ENCODE measurements around the gene FREM1. TPM values are rescaled to one million over a fixed set of nuclear protein-coding genes. Genes with fewer than 3 reads are reported as not detected.

Gene FREM1
- total and polyA plus RNA-seq, 2 of the 4 experiments (the other 2 are of a cell fraction) = under 0.01 TPM; not detected in 1

DNA sequence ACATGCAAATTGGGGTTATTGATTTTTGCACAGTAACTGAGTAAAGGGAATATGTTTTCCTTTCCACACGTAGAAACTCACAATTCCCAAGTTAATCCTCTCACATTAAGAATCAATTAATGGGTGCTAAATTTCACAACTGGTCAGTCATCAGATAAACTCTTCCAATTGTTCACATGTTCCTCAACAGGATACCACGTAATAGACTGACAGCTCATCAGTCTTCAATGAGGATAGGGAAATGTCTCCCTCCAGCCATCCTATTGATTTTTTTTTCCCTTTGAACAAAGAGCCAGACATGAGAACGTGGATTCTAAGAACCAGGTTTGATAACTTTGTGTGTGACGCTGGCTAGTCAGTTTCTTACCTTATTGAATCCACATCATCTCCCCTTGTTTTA lies 186.9 kb downstream of the FREM1 start:
- no TSS peak for BruUV-seq (replicated peaks)
- Histone ChIP-seq H3K27ac (ENCODE audit: insufficient read depth, low read length) (no peak overlapping the region), H2BK20ac (ENCODE audit: low read depth, low read length) (no peak overlapping the region), H2AFZ (replicated peaks; ENCODE audit: low read length, poor library complexity) (no peak overlapping the region), H3K27me3 (ENCODE audit: control insufficient read depth, insufficient read depth, low read length) (peaks cover 2% of the 10 kb centered on the region; the same call in 1 of the 2 replicates), H3K9me3 (ENCODE audit: control insufficient read depth, insufficient read depth, low read length) (no peaks in the 10 kb centered on the region), H2AK5ac (ENCODE audit: low read depth, low read length) (no peak overlapping the region), H3K79me1 (ENCODE audit: low read depth in 1 of 2, low read length in 2 of 2) (no peaks in the 10 kb centered on the region), H3K4me3 (ENCODE audit: insufficient read depth, low read depth, low read length) (no peak overlapping the region), H2BK120ac (ENCODE audit: low read depth, low read length) (no peak overlapping the region), H4K8ac (ENCODE audit: low read depth in 2 of 2, low read length in 2 of 2) (no peak overlapping the region), H3K23ac (ENCODE audit: low read depth, low read length) (no peak overlapping the region), H3K36me3 (ENCODE audit: control insufficient read depth, insufficient read depth, low read length) (no peaks in the 10 kb centered on the region), H3K14ac (replicated peaks; ENCODE audit: low read depth, low read length) (no peak overlapping the region), H3K4ac (ENCODE audit: low read depth, low read length) (no peak overlapping the region), H2AK9ac (replicated peaks; ENCODE audit: low read depth, low read length, poor library complexity) (no peak overlapping the region), H4K20me1 (ENCODE audit: insufficient read depth, low read length) (no peaks in the 10 kb centered on the region), H4K5ac (ENCODE audit: low read depth, low read length) (no peak overlapping the region), H4K91ac (ENCODE audit: insufficient read depth, low read depth, low read length) (no peak overlapping the region), H3K9ac (ENCODE audit: low read depth, low read length) (no peak overlapping the region), H3K4me1 (ENCODE audit: control insufficient read depth, insufficient read depth, low read length) (no peaks in the 10 kb centered on the region), H3K4me2 (ENCODE audit: low read depth, low read length) (no peak overlapping the region), H3K9me1 (ENCODE audit: insufficient read depth, low read length) (no peaks in the 10 kb centered on the region), H2BK15ac (ENCODE audit: low read depth, low read length) (no peak overlapping the region), H3K18ac (ENCODE audit: low read depth, low read length) (no peak overlapping the region), H2BK5ac (ENCODE audit: low read depth, low read length, poor library complexity, severe bottlenecking) (no peak overlapping the region), H3K56ac (ENCODE audit: extremely low read depth, insufficient read depth, low read length) (no peak overlapping the region)
- CTCF ChIA-PET = no interaction called here
- in situ Hi-C loops (cut with MboI; ENCODE audit: low sequenced_read_pairs) (no loop called here), intact Hi-C loops (cut with micrococcal nuclease) (no loop called here), dilution Hi-C loops (cut with HindIII; ENCODE audit: low sequenced_read_pairs, unreplicated experiment) (no loop called here)
- DNase-seq (no peak), ATAC-seq (ENCODE audit: low read depth) (no peak)
- TF ChIP-seq CEBPB (IDR thresholded peaks at IDR 0.05; ENCODE audit: low read depth, low read length) (no peak), RCOR1 (IDR thresholded peaks at IDR 0.05; ENCODE audit: insufficient replicate concordance, low read length) (no peak), RAD21 (IDR thresholded peaks at IDR 0.05; ENCODE audit: low read length) (no peak), NFE2L2 (IDR thresholded peaks at IDR 0.05; ENCODE audit: low read depth, low read length) (no peak), CHD1 (IDR thresholded peaks at IDR 0.05; ENCODE audit: low read depth, low read length) (no peak), SMC3 (IDR thresholded peaks at IDR 0.05; ENCODE audit: low read depth, low read length) (no peak), MXI1 (IDR thresholded peaks at IDR 0.05; ENCODE audit: borderline replicate concordance, low read depth, low read length) (no peak)
- TF ChIP-seq, protein P1, sequence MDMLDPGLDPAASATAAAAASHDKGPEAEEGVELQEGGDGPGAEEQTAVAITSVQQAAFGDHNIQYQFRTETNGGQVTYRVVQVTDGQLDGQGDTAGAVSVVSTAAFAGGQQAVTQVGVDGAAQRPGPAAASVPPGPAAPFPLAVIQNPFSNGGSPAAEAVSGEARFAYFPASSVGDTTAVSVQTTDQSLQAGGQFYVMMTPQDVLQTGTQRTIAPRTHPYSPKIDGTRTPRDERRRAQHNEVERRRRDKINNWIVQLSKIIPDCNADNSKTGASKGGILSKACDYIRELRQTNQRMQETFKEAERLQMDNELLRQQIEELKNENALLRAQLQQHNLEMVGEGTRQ (IDR thresholded peaks at IDR 0.05; ENCODE audit: low read depth, low read length) = no peak
- TF ChIP-seq, protein P2, sequence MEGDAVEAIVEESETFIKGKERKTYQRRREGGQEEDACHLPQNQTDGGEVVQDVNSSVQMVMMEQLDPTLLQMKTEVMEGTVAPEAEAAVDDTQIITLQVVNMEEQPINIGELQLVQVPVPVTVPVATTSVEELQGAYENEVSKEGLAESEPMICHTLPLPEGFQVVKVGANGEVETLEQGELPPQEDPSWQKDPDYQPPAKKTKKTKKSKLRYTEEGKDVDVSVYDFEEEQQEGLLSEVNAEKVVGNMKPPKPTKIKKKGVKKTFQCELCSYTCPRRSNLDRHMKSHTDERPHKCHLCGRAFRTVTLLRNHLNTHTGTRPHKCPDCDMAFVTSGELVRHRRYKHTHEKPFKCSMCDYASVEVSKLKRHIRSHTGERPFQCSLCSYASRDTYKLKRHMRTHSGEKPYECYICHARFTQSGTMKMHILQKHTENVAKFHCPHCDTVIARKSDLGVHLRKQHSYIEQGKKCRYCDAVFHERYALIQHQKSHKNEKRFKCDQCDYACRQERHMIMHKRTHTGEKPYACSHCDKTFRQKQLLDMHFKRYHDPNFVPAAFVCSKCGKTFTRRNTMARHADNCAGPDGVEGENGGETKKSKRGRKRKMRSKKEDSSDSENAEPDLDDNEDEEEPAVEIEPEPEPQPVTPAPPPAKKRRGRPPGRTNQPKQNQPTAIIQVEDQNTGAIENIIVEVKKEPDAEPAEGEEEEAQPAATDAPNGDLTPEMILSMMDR (conservative IDR thresholded peaks at IDR 0.05; ENCODE audit: low read depth, low read length) = no peak
- WGBS, 2 experiments (ENCODE audit: extremely low coverage in 2 of 2, insufficient read length in 1 of 2) = no CpG with 5 or more reads among the region's 4 CpGs
- POLR2A ChIA-PET (ENCODE audit: unreplicated experiment) = no interaction called here

Measured in IMR-90 (cell line).